ENCODE results near the gene PDE4B. TPM values are rescaled to one million over a fixed set of nuclear protein-coding genes. Genes with fewer than 3 reads are reported as not detected.

Gene PDE4B
- polyA plus RNA-seq, 1 donor (not counting 4 experiments of a cell fraction or from before 2014, with no cell fraction given) = 0.29 TPM

GRCh38 chr1:66253330-66253921 lies 460.7 kb downstream of the PDE4B start:
- no peak for DNase-seq (ENCODE audit: low read depth, low spot score)
- Histone ChIP-seq H3K79me2 (ENCODE audit: control insufficient read depth, insufficient read depth, low read length) (no peaks in the 10 kb centered on the region), H3K36me3 (ENCODE audit: control insufficient read depth in 2 of 2, extremely low read depth in 1 of 2, insufficient read depth in 2 of 2, low read length in 2 of 2) (no peaks in the 10 kb centered on the region), H3K9me1 (ENCODE audit: control insufficient read depth, extremely low read depth, insufficient read depth, low read length) (no peaks in the 10 kb centered on the region), H3K4me3 (ENCODE audit: control insufficient read depth in 2 of 3, extremely low read depth in 1 of 3, insufficient read depth in 2 of 3, low read depth in 1 of 3, low read length in 3 of 3) (no peak overlapping the region), H2AFZ (ENCODE audit: control insufficient read depth, low read length) (no peak overlapping the region), H3K27ac (ENCODE audit: control insufficient read depth, insufficient read depth, low read length) (no peak overlapping the region), H4K20me1 (ENCODE audit: control insufficient read depth, extremely low read depth, insufficient read depth, low read length) (no peaks in the 10 kb centered on the region), H3K9me3 (ENCODE audit: control insufficient read depth, low read depth, low read length) (no peaks in the 10 kb centered on the region), H3K27me3 (ENCODE audit: control insufficient read depth, extremely low read depth, insufficient read depth, low read length) (no peaks in the 10 kb centered on the region), H3K9ac (ENCODE audit: control insufficient read depth, extremely low read depth, insufficient read depth, low read length) (no peak overlapping the region), H3K4me2 (ENCODE audit: control insufficient read depth, extremely low read depth, insufficient read depth, low read depth, low read length) (no peak overlapping the region), H3K4me1 (ENCODE audit: control insufficient read depth, extremely low read depth, insufficient read depth, low read length) (peaks cover 11% of the 10 kb centered on the region)
- dilution Hi-C loops (cut with MboI; ENCODE audit: extremely low pct_ligation_motif_present, low sequenced_read_pairs) = loop anchor here (25.0 kb wide), 1 partner anchor 209 kb away; no protein-coding TSS in a partner anchor
- TF ChIP-seq CTCF (optimal IDR thresholded peaks at IDR 0.05 in 1 of 3, IDR thresholded peaks at IDR 0.05 in 1 of 3, conservative IDR thresholded peaks at IDR 0.05 in 1 of 3; ENCODE audit: extremely low read depth in 1 of 3, insufficient read depth in 2 of 3, low read length in 3 of 3) (peak; percentile 49 to 69 (median 56)), EZH2 (IDR thresholded peaks at IDR 0.05; ENCODE audit: low read length) (no peak)
- peak; percentile 91 for FAIRE-seq

GRCh38 chr1:66254785-66255184 lies 462.1 kb downstream of the PDE4B start:
- Histone ChIP-seq H3K79me2 (ENCODE audit: control insufficient read depth, insufficient read depth, low read length) (no peaks in the 10 kb centered on the region), H3K9me3 (ENCODE audit: control insufficient read depth, low read depth, low read length) (no peaks in the 10 kb centered on the region), H3K27me3 (ENCODE audit: control insufficient read depth, extremely low read depth, insufficient read depth, low read length) (no peaks in the 10 kb centered on the region), H3K27ac (ENCODE audit: control insufficient read depth, insufficient read depth, low read length) (no peak overlapping the region), H3K4me2 (ENCODE audit: control insufficient read depth, extremely low read depth, insufficient read depth, low read depth, low read length) (no peak overlapping the region), H3K9ac (ENCODE audit: control insufficient read depth, extremely low read depth, insufficient read depth, low read length) (no peak overlapping the region), H3K4me1 (ENCODE audit: control insufficient read depth, extremely low read depth, insufficient read depth, low read length) (peaks cover 11% of the 10 kb centered on the region), H3K4me3 (ENCODE audit: control insufficient read depth in 2 of 3, extremely low read depth in 1 of 3, insufficient read depth in 2 of 3, low read depth in 1 of 3, low read length in 3 of 3) (no peak overlapping the region), H3K9me1 (ENCODE audit: control insufficient read depth, extremely low read depth, insufficient read depth, low read length) (no peaks in the 10 kb centered on the region), H3K36me3 (ENCODE audit: control insufficient read depth in 2 of 2, extremely low read depth in 1 of 2, insufficient read depth in 2 of 2, low read length in 2 of 2) (no peaks in the 10 kb centered on the region), H4K20me1 (ENCODE audit: control insufficient read depth, extremely low read depth, insufficient read depth, low read length) (no peaks in the 10 kb centered on the region), H2AFZ (ENCODE audit: control insufficient read depth, low read length) (no peak overlapping the region)
- DNase-seq (ENCODE audit: low read depth, low spot score) (no peak), FAIRE-seq (no peak)
- dilution Hi-C loops (cut with MboI; ENCODE audit: extremely low pct_ligation_motif_present, low sequenced_read_pairs) = loop anchor here (25.0 kb wide), 1 partner anchor 208 kb away; no protein-coding TSS in a partner anchor
- TF ChIP-seq EZH2 (IDR thresholded peaks at IDR 0.05; ENCODE audit: low read length) = no peak
- TF ChIP-seq CTCF (optimal IDR thresholded peaks at IDR 0.05 in 1 of 3, IDR thresholded peaks at IDR 0.05 in 1 of 3, conservative IDR thresholded peaks at IDR 0.05 in 1 of 3; ENCODE audit: extremely low read depth in 1 of 3, insufficient read depth in 2 of 3, low read length in 3 of 3) = no peak

All from keratinocyte (primary cell).